Measurements from ENCODE around the gene ZNF638. TPM values are rescaled to one million over a fixed set of nuclear protein-coding genes. Genes with fewer than 3 reads are reported as not detected.

ZNF638 gene
- total RNA-seq, 3 donors from 2014 or later = 87.4 to 118 (median 95.0) TPM

DNA sequence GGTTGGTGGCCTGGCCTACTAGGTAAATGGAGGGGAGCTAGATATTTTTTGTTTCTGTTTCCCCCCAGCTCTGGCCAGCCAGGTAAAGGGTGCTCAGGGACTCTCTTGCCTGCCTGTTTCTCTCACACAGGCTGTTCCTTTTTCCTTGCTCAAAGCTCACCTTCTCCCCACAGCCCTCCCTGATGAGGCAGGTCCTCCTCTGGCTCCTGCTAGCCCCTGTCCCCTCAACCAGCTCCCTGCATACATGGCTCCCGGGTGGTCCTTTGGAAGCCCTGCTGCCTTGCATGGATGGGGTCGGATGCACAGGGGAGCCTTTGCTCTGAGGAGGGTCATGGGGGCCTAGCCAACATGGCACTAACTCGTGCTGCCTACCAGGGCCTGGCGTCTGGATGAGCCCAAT is 149.5 kb downstream of the ZNF638 start:
- ATAC-seq = no peak
- no peaks in the 10 kb centered on the region for H3K4me1 ChIP-seq (ENCODE audit: low read depth)
- H3K4me3 ChIP-seq = no peak overlapping the region
- no peaks in the 10 kb centered on the region for H3K36me3 ChIP-seq (ENCODE audit: low read depth)
- TF ChIP-seq, protein P1, sequence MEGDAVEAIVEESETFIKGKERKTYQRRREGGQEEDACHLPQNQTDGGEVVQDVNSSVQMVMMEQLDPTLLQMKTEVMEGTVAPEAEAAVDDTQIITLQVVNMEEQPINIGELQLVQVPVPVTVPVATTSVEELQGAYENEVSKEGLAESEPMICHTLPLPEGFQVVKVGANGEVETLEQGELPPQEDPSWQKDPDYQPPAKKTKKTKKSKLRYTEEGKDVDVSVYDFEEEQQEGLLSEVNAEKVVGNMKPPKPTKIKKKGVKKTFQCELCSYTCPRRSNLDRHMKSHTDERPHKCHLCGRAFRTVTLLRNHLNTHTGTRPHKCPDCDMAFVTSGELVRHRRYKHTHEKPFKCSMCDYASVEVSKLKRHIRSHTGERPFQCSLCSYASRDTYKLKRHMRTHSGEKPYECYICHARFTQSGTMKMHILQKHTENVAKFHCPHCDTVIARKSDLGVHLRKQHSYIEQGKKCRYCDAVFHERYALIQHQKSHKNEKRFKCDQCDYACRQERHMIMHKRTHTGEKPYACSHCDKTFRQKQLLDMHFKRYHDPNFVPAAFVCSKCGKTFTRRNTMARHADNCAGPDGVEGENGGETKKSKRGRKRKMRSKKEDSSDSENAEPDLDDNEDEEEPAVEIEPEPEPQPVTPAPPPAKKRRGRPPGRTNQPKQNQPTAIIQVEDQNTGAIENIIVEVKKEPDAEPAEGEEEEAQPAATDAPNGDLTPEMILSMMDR (IDR thresholded peaks at IDR 0.05) = no peak
- DNase-seq = no peak
- H3K9me3 ChIP-seq = no peaks in the 10 kb centered on the region
- intact Hi-C loops (cut with DNase I, micrococcal nuclease) = no loop called here

DNA sequence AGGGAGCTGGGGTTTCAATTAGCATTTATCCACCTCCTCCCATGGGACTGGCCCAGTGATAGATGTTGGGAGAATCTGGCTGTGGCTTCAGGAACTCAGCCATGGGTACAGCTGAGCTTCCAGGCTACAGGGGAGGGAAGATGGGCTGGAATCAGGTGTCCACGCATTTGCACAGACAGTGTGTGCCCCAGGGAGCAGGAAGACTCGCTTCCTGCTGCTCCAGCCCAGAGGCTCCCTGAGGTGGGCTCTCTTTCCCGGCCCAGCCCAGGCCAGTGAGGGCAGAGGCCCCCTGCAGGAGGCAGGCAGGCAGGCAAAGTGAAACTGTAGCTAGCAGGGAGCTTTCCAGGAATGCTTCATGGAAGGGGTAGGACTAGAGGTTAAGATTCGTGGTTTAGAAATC is 150.5 kb downstream of the ZNF638 start:
- DNase-seq (no peak), ATAC-seq (no peak)
- TF ChIP-seq, protein P1 (IDR thresholded peaks at IDR 0.05) = no peak
- no peak overlapping the region for H3K4me3 ChIP-seq
- no peaks in the 10 kb centered on the region for H3K9me3 ChIP-seq
- intact Hi-C loops (cut with DNase I, micrococcal nuclease) = no loop called here
- no peaks in the 10 kb centered on the region for H3K36me3 ChIP-seq (ENCODE audit: low read depth)
- no peaks in the 10 kb centered on the region for H3K4me1 ChIP-seq (ENCODE audit: low read depth)

DNA sequence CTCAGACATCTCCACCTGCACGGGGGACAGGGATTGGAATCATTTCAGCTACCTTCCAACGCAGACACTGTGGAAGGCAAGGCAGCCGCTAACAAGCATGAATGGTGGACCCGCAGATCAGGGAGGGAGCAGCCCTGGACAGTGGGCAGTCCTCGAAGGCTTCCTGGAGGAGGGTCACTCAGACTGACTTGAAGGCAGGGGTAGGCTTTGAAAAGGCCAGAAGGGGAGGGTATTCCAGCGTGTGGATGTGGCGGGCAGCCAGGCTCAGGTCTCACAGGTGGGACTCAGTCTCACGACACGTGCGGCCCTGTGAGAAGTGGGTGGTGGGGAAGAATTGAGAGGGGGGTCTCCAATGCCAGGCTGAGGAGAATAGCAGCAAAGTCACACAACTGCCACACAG is 151.7 kb downstream of the ZNF638 start:
- no peak overlapping the region for H3K4me3 ChIP-seq
- no peak for ATAC-seq

DNA sequence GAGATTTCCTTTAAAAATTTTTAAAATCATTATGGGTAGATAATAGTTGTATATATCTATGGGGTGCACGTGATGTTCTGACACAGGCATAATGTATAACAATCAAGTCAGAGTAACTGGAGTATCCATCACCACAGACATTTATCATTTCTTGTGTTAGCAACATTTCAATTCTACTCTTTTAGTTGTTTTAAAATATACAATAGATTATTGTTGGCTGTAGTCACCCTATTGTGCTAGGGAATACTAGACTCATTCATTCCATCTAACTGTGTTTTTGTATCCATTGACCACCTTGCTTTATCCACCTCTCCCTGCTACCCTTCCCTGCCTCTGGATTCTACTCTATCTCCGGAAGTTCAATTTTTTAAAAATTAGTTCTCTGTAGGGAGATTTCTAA is 152.8 kb downstream of the ZNF638 start:
- Histone ChIP-seq H3K36me3 (ENCODE audit: low read depth) (no peaks in the 10 kb centered on the region), H3K4me1 (ENCODE audit: low read depth) (no peaks in the 10 kb centered on the region), H3K4me3 (no peak overlapping the region), H3K9me3 (no peaks in the 10 kb centered on the region)
- no peak for DNase-seq
- intact Hi-C loops (cut with DNase I, micrococcal nuclease) = no loop called here
- TF ChIP-seq, protein P1 (IDR thresholded peaks at IDR 0.05) = no peak
- ATAC-seq = no peak

More for the DNA sequence above, 151.7 kb downstream of the ZNF638 start:
- TF ChIP-seq, protein P1 (IDR thresholded peaks at IDR 0.05) = no peak
- Histone ChIP-seq H3K4me1 (ENCODE audit: low read depth) (no peaks in the 10 kb centered on the region), H3K9me3 (no peaks in the 10 kb centered on the region), H3K36me3 (ENCODE audit: low read depth) (no peaks in the 10 kb centered on the region)
- DNase-seq = no peak
- intact Hi-C loops (cut with DNase I, micrococcal nuclease) = no loop called here

Other genes starting within 250 kb of the ZNF638 start
- gene MCEE, start 201.6 kb upstream of the ZNF638 start, total RNA-seq = 10 to 100 TPM; 18.2 to 22.8 (median 19.1) TPM
- gene MPHOSPH10, start 201.1 kb upstream of the ZNF638 start, total RNA-seq = 10 to 100 TPM; 20.6 to 26.1 (median 21.3) TPM
- gene PAIP2B, start 104.7 kb upstream of the ZNF638 start, total RNA-seq = 10 to 100 TPM in 1 of 3 donors, 1 to 10 TPM in 2; 5.6 to 14.6 (median 6.5) TPM
- gene DYSF, start 121.8 kb downstream of the ZNF638 start, total RNA-seq = 10 to 100 TPM in 1 of 3 donors, 1 to 10 TPM in 2; 2.0 to 19.4 (median 6.8) TPM